Vagina (tissue), 2 donors: Measurements from ENCODE around the gene COIL.

Source experiments
- CTCF ChIP-seq, 3 experiments: fragments of 450-650 bp in 2 of 3; fragments of 200-600 bp in 1 of 3; sonication (generic) in 1 of 3; IDR thresholded peaks; one replicate each; pipeline ENCODE4 v1.5.1; 2017 to 2019; ENCODE audit warnings: antibody characterized with exemption in 3 of 3, mild to moderate bottlenecking in 2 of 3, moderate library complexity in 2 of 3
- POLR2A ChIP-seq, 2 donors: fragments of 450-650 bp; IDR thresholded peaks; one replicate each; pipeline ENCODE4 v1.6.1; 2017; ENCODE audit warnings: antibody characterized with exemption in 2 of 2, mild to moderate bottlenecking in 2 of 2, moderate library complexity in 2 of 2

DNA sequence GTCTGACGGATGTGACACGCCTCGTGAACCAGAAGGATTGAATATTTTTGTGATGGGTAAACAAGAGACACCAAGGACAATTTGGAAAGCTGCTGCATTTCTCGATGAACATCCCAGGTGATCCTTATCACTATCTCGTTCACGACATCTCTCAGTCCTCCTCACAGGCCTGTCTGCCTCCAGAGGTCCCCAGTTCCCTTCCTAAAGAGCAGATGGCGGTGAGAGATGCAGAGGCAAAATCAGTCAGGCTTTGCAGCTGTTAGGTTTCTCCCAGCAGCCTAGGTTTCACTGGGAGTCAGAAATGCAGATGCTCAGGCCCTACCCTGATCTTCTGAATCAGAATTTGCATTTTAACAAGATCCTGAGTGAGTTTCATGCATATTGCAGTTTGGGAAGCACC, 40.7 kb upstream of the COIL start:
- no peak for TF ChIP-seq CTCF (IDR thresholded peaks at IDR 0.05)
- no peak for TF ChIP-seq POLR2A (IDR thresholded peaks at IDR 0.05)
